ENCODE data around the gene CTU2.
"Not testable (repeated sequence)": the region's sequence is repeated elsewhere in the genome, so short reads cannot be mapped to it uniquely, and the experiment has no call there.

The CTU2 gene

GRCh38 chr16:88706229-88706964 is at the start of gene CTU2, which contains the start of gene RNF166:
CTU2 (plus strand) TSS chr16:88706503; CDS start chr16:88706531, 28 bp downstream.
RNF166 (minus strand) TSS chr16:88706408; CDS start chr16:88706325, 83 bp downstream.
- DNase-seq = peak; percentile 51

GRCh38 chr16:88657371-88657770 is 48.9 kb upstream of the CTU2 start:
- no peak for DNase-seq

DNA sequence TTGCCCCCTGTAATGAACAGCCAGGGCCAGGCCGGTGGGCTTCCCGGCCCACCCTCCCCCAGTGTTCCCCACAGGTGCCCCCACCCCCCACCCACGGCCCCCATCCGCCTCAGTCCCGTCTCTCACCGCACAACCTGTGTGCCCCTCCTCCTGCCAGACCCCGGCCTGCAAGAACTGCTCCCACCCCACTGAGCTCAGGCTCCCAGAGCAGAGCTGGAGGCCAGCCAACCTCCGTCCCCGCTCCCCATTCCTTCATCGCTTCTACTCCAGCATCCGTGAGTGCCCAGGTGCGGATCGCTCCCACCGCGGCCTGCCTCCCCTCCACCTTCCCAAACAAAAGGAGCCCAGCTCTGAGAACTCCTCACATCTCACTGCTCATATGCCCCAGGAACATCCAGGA is 47.6 kb upstream of the CTU2 start:
- no peak for DNase-seq

- no peak for DNase-seq
Observed at GRCh38 chr16:88659160-88659559, 47.1 kb upstream of the CTU2 start.

GRCh38 chr16:88661468-88661867 is 44.8 kb upstream of the CTU2 start:
- no peak for DNase-seq

DNA sequence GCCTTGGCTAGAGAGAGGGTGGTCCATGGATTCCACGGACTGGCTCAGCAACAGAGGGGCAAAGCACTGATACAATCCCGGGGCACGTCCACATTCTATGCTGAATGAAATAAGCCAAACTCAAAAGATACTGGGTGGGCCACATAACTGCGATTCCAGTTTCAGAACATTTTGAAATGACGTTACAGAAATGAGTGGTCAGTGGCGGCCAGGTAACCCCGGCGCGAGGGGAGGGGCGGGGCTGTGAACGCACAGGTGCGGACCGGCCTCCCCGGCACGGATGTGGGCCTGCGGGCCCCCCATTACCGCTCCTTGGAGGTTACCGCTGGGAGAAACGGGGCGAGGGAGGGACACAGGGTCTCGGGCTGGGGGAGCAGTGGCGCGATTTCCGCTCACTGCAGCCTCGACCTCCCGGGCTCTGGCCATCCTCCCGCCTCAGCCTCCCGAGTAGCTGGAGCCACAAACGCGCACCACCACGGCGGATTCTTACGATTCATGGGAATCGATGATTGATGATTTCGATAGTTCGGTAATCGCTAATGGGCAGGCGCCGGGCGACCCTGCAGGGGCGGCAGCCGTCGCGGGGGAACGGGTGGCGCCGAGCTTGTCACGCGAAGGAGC is 44.0 kb upstream of the CTU2 start:
- DNase-seq = no peak

- peak; percentile 90 for DNase-seq
Observed at GRCh38 chr16:88662843-88663606, 43.3 kb upstream of the CTU2 start, which contains the start of gene MVD. MVD (minus strand) TSS chr16:88663091; CDS start chr16:88663080, 11 bp downstream.

GRCh38 chr16:88665148-88665547 is 41.2 kb upstream of the CTU2 start:
- DNase-seq = no peak

DNA sequence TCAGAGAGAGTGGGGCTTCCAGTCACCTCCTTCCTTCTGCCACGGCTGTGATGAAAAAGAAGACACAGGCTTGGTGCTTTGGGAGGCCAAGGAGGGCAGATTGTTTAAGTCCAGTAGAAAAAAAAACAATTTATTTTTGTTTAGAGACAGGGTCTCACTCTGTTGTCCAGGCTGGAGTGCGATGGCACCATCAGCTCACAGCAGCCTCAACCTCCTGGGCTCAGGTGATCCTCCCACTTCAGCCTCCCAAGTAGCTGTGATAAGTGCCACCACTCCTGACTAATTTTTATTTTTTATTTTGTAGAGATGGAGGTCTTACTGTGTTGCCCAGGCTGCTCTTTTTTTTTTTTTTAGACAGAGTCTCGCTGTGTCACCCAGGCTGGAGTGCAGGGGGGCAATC is 40.7 kb upstream of the CTU2 start:
- no peak for DNase-seq

GRCh38 chr16:88667461-88667860 is 38.8 kb upstream of the CTU2 start:
- no peak for DNase-seq

DNA sequence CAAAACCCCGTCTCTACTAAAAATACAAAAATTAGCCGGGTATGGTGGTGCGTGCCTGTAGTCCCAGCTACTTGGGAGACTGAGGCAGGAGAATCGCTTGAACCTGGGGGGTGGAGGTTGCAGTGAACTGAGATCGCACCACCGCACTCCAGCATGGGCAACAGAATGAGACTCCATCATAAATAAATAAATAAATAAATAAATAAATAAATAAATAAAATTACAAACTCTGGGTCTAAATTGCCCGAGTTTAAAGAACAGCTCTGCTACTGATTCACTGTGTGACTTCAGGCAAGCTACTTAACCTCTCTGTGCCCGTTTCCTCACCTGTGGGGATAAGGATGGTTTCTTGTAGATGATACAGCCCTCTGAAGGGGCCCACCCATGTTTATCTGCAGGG is 36.8 kb upstream of the CTU2 start:
- DNase-seq = not testable (repeated sequence)

DNA sequence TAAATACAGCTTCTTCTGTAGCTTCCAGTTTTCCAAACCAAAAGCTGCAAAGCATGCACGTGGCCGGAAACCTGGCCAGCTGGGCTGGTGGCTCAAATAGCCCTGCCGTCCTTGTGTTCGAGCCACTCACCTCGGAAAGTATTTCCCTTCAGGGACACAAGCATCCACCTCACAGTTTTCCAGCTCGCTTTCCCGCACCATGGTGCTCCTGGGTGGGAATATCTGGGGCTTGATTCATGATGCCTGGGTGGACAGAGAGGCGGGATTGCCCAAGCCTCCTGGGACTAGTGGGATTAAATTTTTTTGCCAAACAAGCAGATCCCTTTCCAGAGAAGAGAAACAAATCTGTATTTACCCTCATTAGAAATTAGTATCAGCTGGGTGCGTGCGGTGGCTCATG is 36.3 kb upstream of the CTU2 start:
- DNase-seq = no peak

DNA sequence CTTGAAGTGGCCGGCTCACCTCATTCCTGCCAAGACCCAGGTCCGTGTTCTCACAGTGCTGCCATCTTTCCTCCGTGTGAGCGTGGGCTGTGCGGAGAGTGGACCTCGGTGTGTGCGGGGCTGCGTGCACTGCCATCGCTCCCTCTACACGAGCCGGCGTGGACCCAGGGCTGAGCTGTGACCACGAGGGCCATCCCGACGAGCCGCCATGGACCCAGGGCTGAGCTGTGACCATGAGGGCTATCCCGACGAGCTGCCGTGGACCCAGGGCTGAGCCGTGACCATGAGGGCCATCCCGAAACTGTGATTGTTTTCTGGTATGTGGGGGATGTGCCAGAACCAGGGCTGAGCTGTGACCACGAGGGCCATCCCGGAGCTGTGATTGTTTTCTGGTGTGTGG is 34.5 kb upstream of the CTU2 start:
- no peak for DNase-seq

- no peak for DNase-seq
Observed at GRCh38 chr16:88672776-88673175, 33.5 kb upstream of the CTU2 start.

- DNase-seq = no peak
Observed at GRCh38 chr16:88673716-88674379, 32.5 kb upstream of the CTU2 start.

GRCh38 chr16:88676502-88677242 is 29.6 kb upstream of the CTU2 start:
- DNase-seq = no peak

DNA sequence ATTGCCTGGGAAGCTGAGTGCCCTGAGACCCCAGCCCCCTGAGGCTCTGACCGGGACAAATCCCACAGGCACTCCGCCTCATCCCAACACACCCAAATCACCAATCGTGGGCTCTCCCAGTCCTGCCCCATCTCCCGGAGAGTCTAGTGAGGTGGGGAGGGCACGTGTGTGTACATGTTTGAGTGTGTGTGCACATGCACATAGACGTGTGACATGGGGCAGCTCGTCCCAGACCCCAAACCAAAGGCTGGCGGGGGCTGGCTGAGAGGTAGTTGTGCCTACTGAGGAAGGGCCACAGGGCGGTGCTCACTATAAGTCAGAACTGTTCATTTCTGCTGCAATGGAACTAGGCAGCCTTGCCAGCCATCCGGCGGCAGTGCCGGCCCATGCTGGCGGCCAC is 28.6 kb upstream of the CTU2 start:
- DNase-seq = no peak

- DNase-seq = no peak
Observed at GRCh38 chr16:88678224-88678979, 27.9 kb upstream of the CTU2 start.

GRCh38 chr16:88680554-88681083 is 25.7 kb upstream of the CTU2 start:
- DNase-seq = no peak

- DNase-seq = no peak
Observed at GRCh38 chr16:88681084-88681680, 25.1 kb upstream of the CTU2 start.

Measured in NCI-H774 (cell line).